ENCODE data around the gene FOXP1. TPM values are rescaled to one million over a fixed set of nuclear protein-coding genes. Genes with fewer than 3 reads are reported as not detected.
A peak's percentile ranks its signal among the peaks of the same experiment; 100 is the strongest.

The FOXP1 gene
- total and polyA plus RNA-seq, 9 of the 15 experiments (the other 6 are each of a cell fraction or from before 2014, with no cell fraction given), result 7.7 to 34.5 (median 13.7) TPM

DNA sequence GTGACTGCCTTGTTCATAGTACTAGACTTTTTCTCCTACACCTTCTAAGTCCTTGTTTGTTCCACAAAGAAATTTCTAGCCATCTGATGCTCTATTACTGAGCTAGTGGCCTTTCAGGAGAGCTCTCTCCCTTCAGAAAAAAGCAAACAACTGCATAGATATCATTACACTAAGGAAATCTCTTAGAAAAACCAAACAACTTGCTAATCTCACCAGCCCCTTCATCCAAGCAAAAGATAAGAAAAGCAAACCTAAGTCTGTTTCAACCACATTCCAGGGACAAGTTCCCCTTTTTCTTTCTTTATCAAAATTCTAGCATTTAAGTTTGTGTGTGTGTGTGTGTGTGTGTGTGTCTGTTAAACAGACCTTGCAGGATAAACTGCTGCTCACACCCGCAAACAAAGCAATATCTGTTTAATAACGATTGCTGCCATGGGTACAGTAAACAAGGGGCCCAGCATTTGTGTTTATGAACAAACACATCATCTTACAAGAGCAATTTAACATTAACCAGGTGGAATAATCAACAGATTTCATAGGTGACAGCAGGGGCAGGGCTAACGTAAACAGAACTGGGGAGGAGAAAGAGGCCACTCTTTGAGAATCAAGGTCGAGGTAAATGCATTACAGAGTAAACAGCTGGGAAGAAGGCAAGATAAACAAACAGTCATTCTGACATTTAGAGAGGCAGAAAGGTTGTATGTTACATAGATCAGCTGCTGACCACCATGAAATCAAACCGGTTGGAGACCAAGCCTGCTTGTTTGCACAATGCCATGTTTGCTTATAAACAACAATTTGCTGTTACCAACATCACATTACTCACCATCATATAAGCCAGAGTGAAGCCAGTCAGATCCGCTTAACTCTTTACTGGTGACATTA, 375.1 kb downstream of the FOXP1 start (continued):
- TF ChIP-seq, protein P1, sequence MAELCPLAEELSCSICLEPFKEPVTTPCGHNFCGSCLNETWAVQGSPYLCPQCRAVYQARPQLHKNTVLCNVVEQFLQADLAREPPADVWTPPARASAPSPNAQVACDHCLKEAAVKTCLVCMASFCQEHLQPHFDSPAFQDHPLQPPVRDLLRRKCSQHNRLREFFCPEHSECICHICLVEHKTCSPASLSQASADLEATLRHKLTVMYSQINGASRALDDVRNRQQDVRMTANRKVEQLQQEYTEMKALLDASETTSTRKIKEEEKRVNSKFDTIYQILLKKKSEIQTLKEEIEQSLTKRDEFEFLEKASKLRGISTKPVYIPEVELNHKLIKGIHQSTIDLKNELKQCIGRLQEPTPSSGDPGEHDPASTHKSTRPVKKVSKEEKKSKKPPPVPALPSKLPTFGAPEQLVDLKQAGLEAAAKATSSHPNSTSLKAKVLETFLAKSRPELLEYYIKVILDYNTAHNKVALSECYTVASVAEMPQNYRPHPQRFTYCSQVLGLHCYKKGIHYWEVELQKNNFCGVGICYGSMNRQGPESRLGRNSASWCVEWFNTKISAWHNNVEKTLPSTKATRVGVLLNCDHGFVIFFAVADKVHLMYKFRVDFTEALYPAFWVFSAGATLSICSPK (IDR thresholded peaks at IDR 0.05; ENCODE audit: borderline replicate concordance), result no peak
- TF ChIP-seq, protein P2, sequence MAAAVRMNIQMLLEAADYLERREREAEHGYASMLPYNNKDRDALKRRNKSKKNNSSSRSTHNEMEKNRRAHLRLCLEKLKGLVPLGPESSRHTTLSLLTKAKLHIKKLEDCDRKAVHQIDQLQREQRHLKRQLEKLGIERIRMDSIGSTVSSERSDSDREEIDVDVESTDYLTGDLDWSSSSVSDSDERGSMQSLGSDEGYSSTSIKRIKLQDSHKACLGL (CRISPR knock-in tag; IDR thresholded peaks at IDR 0.05; ENCODE audit: borderline replicate concordance, poor library complexity, severe bottlenecking), result no peak
- peak; percentile 72; the same call in 1 of the 2 replicates for TF ChIP-seq CTBP1 (IDR thresholded peaks at IDR 0.05; ENCODE audit: borderline replicate concordance)
- TF ChIP-seq, protein P3, sequence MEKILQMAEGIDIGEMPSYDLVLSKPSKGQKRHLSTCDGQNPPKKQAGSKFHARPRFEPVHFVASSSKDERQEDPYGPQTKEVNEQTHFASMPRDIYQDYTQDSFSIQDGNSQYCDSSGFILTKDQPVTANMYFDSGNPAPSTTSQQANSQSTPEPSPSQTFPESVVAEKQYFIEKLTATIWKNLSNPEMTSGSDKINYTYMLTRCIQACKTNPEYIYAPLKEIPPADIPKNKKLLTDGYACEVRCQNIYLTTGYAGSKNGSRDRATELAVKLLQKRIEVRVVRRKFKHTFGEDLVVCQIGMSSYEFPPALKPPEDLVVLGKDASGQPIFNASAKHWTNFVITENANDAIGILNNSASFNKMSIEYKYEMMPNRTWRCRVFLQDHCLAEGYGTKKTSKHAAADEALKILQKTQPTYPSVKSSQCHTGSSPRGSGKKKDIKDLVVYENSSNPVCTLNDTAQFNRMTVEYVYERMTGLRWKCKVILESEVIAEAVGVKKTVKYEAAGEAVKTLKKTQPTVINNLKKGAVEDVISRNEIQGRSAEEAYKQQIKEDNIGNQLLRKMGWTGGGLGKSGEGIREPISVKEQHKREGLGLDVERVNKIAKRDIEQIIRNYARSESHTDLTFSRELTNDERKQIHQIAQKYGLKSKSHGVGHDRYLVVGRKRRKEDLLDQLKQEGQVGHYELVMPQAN (IDR thresholded peaks at IDR 0.05; ENCODE audit: borderline replicate concordance), result no peak
- TF ChIP-seq OTX1 (CRISPR knock-in tag; IDR thresholded peaks at IDR 0.05), result no peak
- no peak for TF ChIP-seq RUNX1 (IDR thresholded peaks at IDR 0.05; ENCODE audit: low read depth)
- TF ChIP-seq CCNT2 (IDR thresholded peaks at IDR 0.05; ENCODE audit: borderline replicate concordance, extremely low read depth, insufficient read length, low read depth, low read length), result no peak
- TF ChIP-seq HDAC2 (IDR thresholded peaks at IDR 0.05), result peak; percentile 97
- TF ChIP-seq ARHGAP35 (IDR thresholded peaks at IDR 0.05; ENCODE audit: partially characterized antibody), result no peak
- TF ChIP-seq SREBF2 (CRISPR knock-in tag; IDR thresholded peaks at IDR 0.05), result no peak
- no peak for TF ChIP-seq PTTG1 (tag; IDR thresholded peaks at IDR 0.05; ENCODE audit: low read depth)
- peak; percentile 85 for TF ChIP-seq SOX6 (IDR thresholded peaks at IDR 0.05)
- TF ChIP-seq, protein P4, sequence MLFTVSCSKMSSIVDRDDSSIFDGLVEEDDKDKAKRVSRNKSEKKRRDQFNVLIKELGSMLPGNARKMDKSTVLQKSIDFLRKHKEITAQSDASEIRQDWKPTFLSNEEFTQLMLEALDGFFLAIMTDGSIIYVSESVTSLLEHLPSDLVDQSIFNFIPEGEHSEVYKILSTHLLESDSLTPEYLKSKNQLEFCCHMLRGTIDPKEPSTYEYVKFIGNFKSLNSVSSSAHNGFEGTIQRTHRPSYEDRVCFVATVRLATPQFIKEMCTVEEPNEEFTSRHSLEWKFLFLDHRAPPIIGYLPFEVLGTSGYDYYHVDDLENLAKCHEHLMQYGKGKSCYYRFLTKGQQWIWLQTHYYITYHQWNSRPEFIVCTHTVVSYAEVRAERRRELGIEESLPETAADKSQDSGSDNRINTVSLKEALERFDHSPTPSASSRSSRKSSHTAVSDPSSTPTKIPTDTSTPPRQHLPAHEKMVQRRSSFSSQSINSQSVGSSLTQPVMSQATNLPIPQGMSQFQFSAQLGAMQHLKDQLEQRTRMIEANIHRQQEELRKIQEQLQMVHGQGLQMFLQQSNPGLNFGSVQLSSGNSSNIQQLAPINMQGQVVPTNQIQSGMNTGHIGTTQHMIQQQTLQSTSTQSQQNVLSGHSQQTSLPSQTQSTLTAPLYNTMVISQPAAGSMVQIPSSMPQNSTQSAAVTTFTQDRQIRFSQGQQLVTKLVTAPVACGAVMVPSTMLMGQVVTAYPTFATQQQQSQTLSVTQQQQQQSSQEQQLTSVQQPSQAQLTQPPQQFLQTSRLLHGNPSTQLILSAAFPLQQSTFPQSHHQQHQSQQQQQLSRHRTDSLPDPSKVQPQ (CRISPR knock-in tag; IDR thresholded peaks at IDR 0.05; ENCODE audit: borderline replicate concordance), result no peak
- TF ChIP-seq, protein P5, sequence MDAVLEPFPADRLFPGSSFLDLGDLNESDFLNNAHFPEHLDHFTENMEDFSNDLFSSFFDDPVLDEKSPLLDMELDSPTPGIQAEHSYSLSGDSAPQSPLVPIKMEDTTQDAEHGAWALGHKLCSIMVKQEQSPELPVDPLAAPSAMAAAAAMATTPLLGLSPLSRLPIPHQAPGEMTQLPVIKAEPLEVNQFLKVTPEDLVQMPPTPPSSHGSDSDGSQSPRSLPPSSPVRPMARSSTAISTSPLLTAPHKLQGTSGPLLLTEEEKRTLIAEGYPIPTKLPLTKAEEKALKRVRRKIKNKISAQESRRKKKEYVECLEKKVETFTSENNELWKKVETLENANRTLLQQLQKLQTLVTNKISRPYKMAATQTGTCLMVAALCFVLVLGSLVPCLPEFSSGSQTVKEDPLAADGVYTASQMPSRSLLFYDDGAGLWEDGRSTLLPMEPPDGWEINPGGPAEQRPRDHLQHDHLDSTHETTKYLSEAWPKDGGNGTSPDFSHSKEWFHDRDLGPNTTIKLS (IDR thresholded peaks at IDR 0.05; ENCODE audit: borderline replicate concordance, low read depth), result no peak
- no peak for TF ChIP-seq ZNF12 (CRISPR knock-in tag; IDR thresholded peaks at IDR 0.05)
- TF ChIP-seq ZNF79 (CRISPR knock-in tag; IDR thresholded peaks at IDR 0.05; ENCODE audit: low read depth), result no peak
- no peak; the same call in 1 of the 2 replicates for TF ChIP-seq ZNF644 (tag; IDR thresholded peaks at IDR 0.05; ENCODE audit: low read depth)
- no peak for TF ChIP-seq ILK (tag; IDR thresholded peaks at IDR 0.05; ENCODE audit: borderline replicate concordance, low read depth)
- no peak for TF ChIP-seq ZNF174 (CRISPR knock-in tag; IDR thresholded peaks at IDR 0.05)
